Tibial artery (tissue), 4 donors: ENCODE measurements around the gene JMJD6.
A peak's percentile ranks its signal among the peaks of the same experiment; 100 is the strongest.
"Not testable (repeated sequence)": the region's sequence is repeated elsewhere in the genome, so short reads cannot be mapped to it uniquely, and the experiment has no call there.

Experiments
- DNase-seq, 2 donors: peaks; one replicate each; pipeline ENCODE4 v3.0.0-alpha.2; 2019
- H3K27ac ChIP-seq, 2 donors: fragments of 200-600 bp; sonication (generic) in 1 of 2; 1 replicate in 1 of 2; 2 replicates in 1 of 2; pipeline ENCODE4 v1.5.1; 2018 to 2019; ENCODE audit warnings: mild to moderate bottlenecking in 1 of 2
- H3K27me3 ChIP-seq, 2 donors: fragments of 200-600 bp; sonication (generic) in 1 of 2; one replicate each; pipeline versions ENCODE4 v1.5.1 to v1.6.0; 2016 to 2019
- H3K36me3 ChIP-seq, 3 donors: fragments of 200-600 bp; sonication (generic) in 2 of 3; one replicate each; pipeline ENCODE4 v1.5.1; 2016 to 2019; ENCODE audit warnings: mild to moderate bottlenecking in 2 of 3
- H3K4me1 ChIP-seq, 4 donors: fragments of 200-600 bp; sonication (generic) in 2 of 4; 1 replicate in 3 of 4; 2 replicates in 1 of 4; pipeline ENCODE4 v1.5.1; 2016 to 2019
- H3K4me3 ChIP-seq, 2 donors: fragments of 200-600 bp; sonication (generic) in 1 of 2; 1 replicate in 1 of 2; 2 replicates in 1 of 2; pipeline ENCODE4 v1.5.1; 2018 to 2019; ENCODE audit warnings: mild to moderate bottlenecking in 2 of 2
- H3K9me3 ChIP-seq, 3 donors: fragments of 200-600 bp; sonication (generic) in 1 of 3; one replicate each; pipeline ENCODE4 v1.5.1; 2016 to 2019
- intact Hi-C: fragments of 100-400 bp; cut with DNase I; formaldehyde crosslinking; loops from one replicate; pipeline ENCODE4 v1.15.0; 2023; ENCODE audit warnings: low total_unique reads
- TF ChIP-seq, protein P1 (sequence below), 2 experiments: fragments of 200-600 bp in 1 of 2; fragments of 450-650 bp in 1 of 2; IDR thresholded peaks; one replicate each; pipeline ENCODE4 v1.5.1; 2017 to 2019; ENCODE audit warnings: antibody characterized with exemption in 2 of 2, mild to moderate bottlenecking in 1 of 2, moderate library complexity in 1 of 2

Gene JMJD6

DNA sequence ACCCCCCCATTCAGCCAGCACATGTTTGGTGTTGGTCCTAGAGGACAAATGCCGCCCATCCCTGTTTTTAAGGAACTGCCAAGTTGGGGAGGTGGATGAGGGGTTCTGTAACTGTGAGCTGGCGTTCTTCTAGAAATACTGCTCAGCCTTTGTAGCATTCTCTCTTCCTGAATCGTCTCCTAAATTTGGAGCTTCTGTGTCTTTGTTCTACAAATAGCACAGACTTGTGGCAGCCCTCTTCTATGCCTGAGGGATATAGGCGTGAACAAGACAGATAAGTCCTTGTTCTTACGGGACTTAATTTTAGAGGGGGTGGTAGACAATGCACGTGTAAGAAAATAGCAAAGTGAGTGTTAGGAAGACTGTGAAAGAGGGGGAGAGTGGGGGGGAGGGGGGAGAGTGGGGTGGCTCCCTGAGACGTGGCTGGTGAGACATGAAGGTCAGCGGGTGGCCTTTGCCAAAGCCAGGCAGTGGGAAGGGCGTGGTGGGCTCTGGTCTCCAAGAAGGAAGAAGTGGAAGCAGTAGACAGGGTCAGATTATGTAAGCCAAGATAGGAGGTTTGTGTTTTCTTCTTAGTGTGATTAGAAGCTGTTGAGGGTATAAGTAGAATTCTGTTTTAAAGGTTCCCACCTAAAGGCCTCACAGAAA lies 21.4 kb upstream of the JMJD6 start:
- Histone ChIP-seq H3K27me3 (no peaks in the 10 kb centered on the region), H3K4me1 (no peaks in the 10 kb centered on the region), H3K27ac (no peak overlapping the region), H3K4me3 (no peak overlapping the region), H3K36me3 (peaks cover 39 to 74% (median 47%) of the 10 kb centered on the region in 3 donors), H3K9me3 (no peaks in the 10 kb centered on the region)
- TF ChIP-seq, protein P1, sequence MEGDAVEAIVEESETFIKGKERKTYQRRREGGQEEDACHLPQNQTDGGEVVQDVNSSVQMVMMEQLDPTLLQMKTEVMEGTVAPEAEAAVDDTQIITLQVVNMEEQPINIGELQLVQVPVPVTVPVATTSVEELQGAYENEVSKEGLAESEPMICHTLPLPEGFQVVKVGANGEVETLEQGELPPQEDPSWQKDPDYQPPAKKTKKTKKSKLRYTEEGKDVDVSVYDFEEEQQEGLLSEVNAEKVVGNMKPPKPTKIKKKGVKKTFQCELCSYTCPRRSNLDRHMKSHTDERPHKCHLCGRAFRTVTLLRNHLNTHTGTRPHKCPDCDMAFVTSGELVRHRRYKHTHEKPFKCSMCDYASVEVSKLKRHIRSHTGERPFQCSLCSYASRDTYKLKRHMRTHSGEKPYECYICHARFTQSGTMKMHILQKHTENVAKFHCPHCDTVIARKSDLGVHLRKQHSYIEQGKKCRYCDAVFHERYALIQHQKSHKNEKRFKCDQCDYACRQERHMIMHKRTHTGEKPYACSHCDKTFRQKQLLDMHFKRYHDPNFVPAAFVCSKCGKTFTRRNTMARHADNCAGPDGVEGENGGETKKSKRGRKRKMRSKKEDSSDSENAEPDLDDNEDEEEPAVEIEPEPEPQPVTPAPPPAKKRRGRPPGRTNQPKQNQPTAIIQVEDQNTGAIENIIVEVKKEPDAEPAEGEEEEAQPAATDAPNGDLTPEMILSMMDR (IDR thresholded peaks at IDR 0.05) = no peak
- DNase-seq = no peak
- intact Hi-C loops = no loop called here

DNA sequence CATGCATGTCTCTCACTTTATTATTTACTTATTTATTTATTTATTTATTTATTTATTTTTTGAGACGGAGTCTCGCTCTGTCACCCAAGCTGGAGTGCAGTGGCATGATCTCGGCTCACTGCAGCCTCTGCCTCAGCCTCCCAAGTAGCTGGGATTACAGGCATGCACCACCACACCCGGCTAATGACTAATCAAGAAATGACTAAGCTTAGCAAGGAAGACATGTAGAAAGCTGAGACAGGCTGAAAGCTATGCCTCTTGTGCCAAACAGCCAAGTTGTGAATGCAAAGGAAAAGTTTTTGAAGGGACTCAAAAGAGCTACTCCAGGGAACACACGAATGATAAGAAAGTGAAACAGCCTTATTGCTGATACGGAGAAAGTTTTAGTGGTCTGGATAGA lies 19.4 kb upstream of the JMJD6 start:
- H3K4me1 ChIP-seq, H3K27ac ChIP-seq, H3K27me3 ChIP-seq, DNase-seq, H3K4me3 ChIP-seq, intact Hi-C loops, H3K9me3 ChIP-seq: not testable (repeated sequence)
- peaks cover 41 to 64% (median 45%) of the 10 kb centered on the region in 3 donors for H3K36me3 ChIP-seq

DNA sequence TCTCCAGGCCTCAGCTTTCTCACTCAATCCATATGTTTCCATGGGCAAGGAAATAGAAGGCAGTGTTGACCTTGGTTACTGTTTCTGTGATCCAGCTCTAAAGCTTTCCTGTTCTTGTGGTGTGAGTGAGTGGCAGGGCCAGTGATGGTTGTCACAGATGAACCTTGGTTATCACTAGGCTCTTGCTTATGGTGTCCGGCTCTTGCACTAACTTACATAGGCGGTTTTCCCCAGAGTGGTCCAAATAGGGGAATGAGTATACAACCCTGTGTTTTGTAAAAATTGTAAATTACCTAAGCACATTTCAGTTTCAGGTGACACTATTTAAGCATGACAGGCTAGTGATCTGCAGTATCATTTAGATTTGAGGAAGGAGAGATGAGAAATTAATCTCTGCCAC lies 18.3 kb upstream of the JMJD6 start:
- no peaks in the 10 kb centered on the region for H3K27me3 ChIP-seq
- H3K9me3 ChIP-seq = no peaks in the 10 kb centered on the region
- no peak overlapping the region for H3K4me3 ChIP-seq
- DNase-seq = no peak
- H3K4me1 ChIP-seq = peaks cover 0 to 13% (median 4%) of the 10 kb centered on the region in 4 donors
- H3K27ac ChIP-seq = no peak overlapping the region
- TF ChIP-seq, protein P1 (IDR thresholded peaks at IDR 0.05) = no peak
- H3K36me3 ChIP-seq = peaks cover 41 to 59% (median 45%) of the 10 kb centered on the region in 3 donors
- intact Hi-C loops = no loop called here

DNA sequence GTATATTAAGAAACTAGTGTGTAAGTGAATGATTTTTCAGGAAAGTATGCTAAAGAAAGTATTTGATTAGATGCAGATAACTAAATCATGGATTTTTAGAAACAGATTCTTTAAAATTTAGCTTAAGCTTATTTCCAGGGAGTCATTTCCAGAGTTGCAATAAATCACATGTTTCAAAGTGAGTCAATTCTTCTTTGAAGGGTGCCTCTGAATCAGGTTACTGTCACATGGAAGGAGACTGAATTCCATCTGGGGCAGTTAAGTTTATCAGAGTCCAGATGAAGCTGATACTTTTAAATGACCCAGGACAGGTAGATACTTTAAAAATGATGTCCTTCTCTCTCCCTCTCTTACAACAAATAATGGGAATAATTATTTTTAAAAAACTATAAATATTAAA lies 16.6 kb upstream of the JMJD6 start:
- H3K36me3 ChIP-seq = peaks cover 30 to 51% (median 41%) of the 10 kb centered on the region in 3 donors
- H3K9me3 ChIP-seq = no peaks in the 10 kb centered on the region
- DNase-seq = no peak
- TF ChIP-seq, protein P1 (IDR thresholded peaks at IDR 0.05) = no peak
- no peaks in the 10 kb centered on the region for H3K27me3 ChIP-seq
- peaks cover 0 to 27% (median 20%) of the 10 kb centered on the region in 4 donors for H3K4me1 ChIP-seq
- H3K4me3 ChIP-seq = no peak overlapping the region
- no peak overlapping the region for H3K27ac ChIP-seq
- intact Hi-C loops = no loop called here

DNA sequence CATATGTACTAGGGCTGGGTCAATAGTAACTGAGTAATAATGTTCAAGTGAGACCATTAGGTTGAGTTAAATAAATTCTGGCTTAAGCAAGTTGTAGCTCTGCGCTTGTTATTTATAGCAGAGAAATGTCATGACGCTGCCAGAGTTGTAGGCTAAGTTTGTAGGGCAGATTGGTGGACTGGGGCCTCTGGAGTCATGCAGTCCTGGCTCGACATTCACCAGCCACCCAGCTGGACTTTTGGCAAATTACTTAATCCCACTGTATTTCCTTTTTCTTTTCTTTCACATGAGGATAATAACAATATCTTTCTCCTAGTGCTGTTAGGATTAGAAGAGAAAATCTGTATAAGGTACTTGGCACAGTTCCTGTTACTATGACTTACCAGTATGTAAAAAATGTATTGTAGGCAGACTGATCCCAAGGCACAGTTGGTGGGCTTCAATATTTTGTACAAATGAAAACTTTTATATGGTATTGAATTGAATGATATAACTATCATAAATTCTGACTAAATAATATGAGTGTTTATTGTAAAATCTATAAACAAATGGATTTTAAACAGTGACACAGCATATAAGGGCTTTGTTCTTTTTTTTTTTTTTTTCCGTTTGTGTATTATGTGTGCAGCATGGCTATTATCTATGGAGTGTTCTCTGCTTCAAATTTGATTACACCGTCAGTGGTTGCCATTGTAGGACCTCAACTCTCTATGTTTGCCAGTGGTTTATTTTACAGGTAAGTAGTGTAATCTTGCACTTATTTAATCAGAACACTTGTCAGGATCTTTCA lies 14.1 kb upstream of the JMJD6 start:
- TF ChIP-seq, protein P1 (IDR thresholded peaks at IDR 0.05) = no peak
- H3K4me1 ChIP-seq = peaks cover 0 to 30% (median 22%) of the 10 kb centered on the region in 4 donors
- no peak for DNase-seq
- H3K27ac ChIP-seq = peak overlapping the region; percentile 74 to 97
- no peaks in the 10 kb centered on the region for H3K27me3 ChIP-seq
- intact Hi-C loops = no loop called here
- no peaks in the 10 kb centered on the region for H3K9me3 ChIP-seq
- H3K36me3 ChIP-seq = peaks cover 19 to 43% (median 34%) of the 10 kb centered on the region in 3 donors
- H3K4me3 ChIP-seq = no peak overlapping the region

DNA sequence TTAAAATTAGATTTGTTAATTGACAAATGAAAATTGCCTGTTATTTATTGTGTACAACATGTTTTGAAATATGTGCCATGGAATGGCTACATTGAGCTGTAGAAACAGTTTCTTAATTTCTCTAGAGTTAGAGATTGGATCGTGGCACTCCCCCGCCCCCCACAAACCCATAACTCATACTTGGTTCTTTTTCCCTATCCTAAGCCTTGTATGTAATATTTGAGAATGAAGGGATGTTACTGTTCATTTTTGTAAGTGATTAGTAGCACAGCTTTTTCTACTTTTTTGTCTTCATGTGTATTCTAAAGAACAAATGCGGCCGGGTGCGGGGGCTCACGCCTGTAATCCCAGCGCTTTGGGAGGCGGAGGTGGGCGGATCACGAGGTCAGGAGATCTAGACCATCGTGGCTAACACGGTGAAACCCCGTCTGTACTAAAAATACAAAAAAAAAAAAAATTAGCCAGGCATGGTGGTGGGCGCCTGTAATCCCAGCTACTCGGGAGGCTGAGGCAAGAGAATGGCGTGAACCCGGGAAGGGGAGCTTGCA lies 13.2 kb upstream of the JMJD6 start:
- peaks cover 15 to 42% (median 34%) of the 10 kb centered on the region in 3 donors for H3K36me3 ChIP-seq
- not testable (repeated sequence) for H3K9me3 ChIP-seq, H3K27me3 ChIP-seq, H3K4me3 ChIP-seq, DNase-seq
- H3K4me1 ChIP-seq = peaks cover 0 to 39% (median 30%) of the 10 kb centered on the region in 4 donors
- intact Hi-C loops = loop anchor here (10.0 kb wide), 1 partner anchor 1225 kb away; the partner anchor contains the start of genes CASKIN2 and TSEN54
- H3K27ac ChIP-seq = peak overlapping the region; percentile 74 to 97
